Epidermal melanocyte (primary cell): ENCODE measurements around the gene SBF1.

Source experiments
- DNase-seq: peaks from one replicate; pipeline ENCODE4 v3.0.0; 2011; ENCODE audit warnings: low spot score; ENCODE audit not compliant: insufficient read length

Gene SBF1

DNA sequence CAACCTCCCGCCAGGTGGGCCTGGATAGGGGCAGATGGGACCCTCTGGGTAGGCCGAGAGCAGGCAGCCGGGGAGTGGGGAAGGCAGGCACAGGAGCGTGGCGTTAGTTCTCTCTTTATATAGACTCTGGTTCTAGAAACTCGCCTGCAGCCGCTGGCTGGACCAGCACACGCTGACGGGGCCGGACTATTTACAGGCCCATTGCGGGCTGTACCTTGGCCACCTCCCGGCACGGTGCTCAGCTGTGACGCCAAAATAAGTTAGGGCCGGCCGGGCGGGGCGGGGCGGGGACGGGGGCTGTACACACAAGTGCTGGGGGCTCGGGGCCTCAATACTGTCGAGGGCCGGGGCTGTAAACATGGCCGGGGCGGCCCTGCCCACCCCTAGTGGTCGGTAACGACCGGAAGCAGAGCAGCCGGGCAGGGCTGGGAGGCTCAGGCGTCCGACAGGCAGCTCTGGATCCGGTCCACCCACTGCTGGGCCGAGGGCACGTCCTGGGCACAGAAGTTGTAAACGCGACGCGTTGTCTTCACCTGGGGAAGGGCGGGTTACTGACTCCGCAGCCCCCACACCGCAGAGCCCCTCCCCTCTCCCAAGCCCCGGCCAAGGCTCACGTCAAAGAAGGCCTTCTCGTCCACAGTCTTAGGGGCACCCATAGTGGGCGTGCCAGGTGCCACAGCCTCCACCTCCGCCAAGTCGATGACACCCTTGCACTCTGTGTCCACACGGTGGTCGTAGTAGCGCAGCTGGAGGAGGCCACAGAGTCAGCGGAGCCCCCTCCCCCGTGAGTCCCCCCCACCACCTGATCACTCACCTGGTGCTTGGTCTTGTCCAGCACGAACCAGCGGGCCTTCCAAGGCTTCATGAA, 27.9 kb downstream of the SBF1 start:
- no peak for DNase-seq

DNA sequence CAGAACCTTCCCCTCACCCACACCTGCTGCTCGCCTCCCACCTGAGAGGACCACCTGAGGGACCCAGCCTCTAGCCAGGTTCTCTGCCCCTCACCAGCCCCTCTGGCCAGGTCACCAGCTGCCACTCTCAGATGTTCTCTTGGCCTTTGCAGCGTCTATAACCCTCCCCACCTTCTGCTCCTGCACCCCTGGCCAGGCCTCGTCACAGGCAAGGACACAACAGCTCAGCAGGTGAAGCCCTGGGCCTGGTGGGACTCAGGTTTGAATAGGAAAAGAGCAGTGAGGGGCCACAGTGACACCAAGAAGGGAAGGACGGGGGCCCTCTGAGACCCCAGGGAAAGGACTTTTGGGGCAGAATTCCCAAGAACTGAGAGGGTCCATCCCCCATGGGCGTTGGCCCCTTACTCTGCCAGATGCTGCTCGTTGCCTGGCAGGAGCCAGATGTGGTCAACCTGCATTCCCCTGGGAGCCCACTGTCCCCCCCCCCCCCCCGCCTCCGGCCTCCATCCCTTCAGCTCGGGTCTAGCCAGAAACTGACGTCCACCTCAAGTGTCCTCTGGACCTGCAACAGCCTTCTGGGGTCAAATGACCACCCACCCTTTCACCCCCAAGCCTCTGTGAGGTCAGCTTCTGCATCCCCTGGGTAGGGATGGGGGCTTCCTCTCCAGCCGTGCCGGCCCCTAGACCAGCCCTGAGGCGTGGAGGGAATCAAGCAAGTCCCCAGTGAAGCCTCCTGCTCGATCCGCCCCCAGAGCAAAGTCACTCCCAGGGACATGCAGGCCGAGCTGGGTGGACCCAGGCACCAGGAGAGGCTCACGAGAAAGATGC, 28.7 kb downstream of the SBF1 start:
- DNase-seq, result no peak

DNA sequence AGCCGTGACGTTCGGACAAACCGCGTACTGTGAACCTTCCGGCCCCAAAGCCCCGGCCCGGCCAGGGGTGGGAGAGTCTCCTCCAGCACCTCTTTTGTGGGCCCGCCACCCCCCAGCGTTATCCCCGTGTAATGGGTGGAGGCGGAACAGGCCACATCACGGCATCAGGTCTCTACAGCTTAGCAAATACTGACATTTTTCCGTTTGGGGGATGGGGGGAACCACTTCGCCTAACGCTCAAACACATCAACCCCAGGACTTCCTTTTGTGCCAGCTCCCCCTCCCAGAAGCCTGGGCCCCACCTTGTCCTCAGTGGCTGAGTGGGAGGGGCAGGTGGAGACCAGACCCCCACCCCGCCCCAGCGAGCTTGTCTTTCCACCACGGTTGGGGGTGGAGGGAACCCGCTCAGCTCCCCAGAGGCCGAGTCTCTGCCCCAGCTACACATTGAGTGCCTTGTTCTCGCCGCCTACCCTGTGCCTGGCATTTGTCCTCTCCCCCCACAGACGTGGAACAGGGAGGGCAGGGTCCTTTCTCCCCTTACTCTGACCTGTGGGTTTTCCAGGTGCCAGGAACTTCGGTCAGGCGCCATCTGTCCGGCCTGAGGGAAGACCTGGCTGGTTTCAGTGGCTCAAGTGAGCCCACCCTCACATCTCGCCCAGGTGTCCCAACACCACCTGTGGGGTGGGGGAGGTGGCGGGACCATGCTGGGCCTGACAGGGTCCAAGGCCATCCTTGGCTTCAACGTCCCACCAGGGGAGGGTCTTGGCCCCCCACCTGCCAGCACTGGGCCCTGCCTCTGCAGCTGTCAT, 29.6 kb downstream of the SBF1 start:
- no peak for DNase-seq

DNA sequence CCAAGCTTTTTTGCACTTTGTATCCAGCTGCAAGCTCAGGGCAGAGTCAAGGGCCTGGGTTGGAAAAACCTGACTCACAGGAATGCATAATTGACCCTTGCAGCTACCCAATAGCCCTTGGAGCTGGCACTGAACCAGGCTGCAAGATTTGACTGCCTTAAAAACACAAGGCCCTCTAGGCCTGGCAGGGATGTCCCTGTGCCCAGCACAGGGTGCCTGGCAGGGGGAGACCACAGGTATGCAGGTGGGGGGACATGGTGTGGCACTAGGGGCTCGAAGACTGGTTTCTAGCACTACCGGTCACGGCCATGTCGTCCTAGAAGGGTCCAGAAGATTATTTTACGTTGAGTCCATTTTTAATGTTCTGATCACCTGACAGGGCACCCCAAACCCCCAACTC, 30.2 kb downstream of the SBF1 start:
- no peak for DNase-seq

DNA sequence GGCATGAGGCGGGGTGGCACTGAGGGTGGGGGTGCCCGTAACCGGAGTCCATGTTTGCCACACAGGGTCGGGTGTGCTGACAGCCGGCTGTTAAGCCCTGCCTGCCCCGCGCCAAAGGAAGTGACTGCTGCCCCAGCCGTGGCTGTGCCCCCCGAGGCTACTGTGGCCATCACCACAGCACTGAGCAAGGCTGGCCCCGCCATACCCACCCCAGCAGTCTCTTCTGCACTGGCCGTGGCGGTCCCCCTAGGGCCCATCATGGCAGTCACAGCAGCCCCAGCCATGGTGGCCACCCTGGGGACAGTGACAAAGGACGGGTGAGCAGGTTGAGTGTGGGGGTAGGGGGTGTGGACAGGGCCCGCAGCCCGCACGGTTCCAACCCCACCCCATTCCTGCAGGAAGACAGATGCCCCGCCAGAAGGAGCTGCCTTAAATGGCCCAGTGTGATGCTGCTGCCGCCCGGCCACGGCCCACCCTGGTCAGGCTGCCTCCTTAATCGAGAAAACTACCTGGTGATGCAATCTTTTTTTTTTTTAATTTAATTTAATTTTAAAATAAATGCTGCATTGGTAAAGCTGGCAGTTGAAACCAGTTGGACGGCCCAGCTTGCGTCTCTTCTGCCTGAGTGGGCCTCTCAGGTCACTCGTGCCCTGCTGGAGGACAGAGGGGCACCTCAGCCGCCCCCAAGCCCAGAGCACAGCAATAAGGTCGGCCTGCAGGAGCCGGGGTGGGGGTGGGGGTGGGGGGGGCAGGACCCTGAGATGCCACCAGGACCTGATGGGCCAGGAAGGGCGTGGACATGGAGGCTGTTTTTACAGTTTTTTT, 30.8 kb downstream of the SBF1 start:
- DNase-seq, result no peak

DNA sequence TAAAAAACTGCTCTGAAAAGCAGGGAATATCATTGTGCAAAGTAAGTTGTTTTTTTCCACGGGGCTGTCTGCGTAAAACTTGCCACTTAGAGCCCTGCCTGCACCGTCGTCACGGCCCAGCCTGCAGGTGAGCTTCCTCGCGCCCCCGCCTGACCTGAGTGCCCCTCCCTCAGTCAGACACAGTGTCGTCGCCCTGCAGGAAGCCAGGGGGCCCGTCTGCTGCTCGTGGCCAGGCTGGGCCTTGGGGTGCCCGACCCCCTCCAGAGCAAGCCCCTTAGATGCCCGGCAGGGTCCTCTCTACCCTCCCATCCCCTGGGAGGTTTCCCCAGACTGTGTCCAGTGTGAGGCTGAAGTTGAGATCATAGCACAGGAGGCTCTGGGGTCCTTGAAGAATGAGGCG, 31.6 kb downstream of the SBF1 start:
- DNase-seq, result no peak

DNA sequence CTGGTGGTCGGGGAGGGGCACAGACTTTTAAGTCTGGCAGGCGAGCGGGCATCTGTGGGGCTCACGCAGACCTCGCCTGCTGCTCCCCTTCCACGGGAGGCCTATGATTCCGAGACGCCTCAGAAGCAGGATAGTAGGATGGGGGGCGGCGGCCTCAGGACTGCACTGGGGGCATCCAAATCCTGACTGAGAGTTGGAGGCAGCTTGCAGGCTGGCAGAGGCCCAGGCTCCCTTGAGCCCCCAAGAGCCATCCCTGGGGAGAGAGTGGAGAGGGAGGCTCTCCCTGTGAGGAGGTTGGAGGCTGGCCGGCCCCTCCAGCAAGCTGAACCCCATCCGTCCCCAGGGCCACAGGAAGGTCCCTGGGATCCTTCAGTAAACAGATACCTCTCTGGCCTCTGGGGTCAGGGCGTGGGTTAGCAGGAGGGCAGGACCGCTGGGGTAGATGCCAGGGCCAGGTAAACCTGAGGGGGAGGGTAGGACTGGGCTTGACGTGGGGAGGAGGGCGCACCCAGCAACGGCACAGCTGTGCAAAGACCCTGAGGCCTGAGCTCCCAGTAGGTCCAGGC, 33.3 kb downstream of the SBF1 start:
- DNase-seq, result no peak

DNA sequence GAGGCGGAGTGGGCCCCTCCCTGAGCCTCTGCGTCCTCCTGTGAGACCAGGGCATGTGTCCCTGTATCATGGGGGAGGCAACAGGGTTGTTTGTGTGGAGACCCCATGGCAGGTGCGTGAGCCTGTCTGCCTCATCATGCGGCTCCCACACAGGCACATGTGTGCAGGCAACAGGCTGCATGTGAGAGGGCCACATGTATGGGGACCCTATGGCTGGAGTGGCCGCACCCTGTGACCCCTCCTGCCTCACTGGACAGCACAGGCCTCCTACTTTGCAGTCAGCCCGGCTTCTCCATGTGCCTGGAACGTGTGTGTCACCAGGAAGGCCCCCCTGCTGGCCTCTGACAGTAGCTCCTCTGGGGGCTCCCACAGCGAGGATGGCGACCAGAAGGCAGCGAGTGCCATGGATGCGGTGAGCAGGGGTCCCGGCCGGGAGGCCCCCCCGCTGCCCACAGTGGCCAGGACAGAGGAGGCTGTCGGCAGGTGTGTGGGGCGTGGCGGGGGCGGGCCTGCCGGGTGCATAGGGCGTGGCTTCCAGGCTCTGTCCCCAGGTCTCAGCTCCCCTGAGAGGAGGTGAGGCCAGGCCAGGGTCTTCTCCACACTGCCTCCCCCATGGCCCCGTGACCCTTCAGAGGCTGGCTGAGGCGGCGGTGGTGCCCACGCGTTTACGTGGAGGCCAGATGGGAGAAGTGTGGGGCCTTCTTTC, 34.1 kb downstream of the SBF1 start:
- no peak for DNase-seq

DNA sequence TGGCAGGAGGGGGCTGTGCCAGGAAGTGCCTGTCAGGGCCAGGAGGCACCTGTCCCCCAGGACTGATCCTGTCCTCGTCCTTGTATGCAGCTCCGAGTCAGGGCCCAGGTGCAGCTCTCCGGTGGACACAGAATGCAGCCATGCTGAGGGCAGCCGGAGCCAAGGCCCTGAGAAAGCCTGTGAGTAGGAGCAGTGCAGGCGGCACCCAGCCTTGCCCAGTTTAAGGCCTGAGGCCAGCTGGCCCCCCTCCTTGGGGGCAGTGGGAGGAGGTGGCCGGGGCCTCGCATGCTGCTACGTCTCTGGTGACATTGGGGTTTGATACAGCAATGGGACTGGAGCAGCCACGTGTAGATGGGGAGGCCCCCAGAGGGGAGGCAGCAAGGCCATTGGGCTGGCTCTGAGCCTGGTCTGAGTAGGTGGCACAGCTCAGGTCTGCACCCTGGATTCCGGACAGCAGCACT, 34.9 kb downstream of the SBF1 start:
- DNase-seq, result no peak

DNA sequence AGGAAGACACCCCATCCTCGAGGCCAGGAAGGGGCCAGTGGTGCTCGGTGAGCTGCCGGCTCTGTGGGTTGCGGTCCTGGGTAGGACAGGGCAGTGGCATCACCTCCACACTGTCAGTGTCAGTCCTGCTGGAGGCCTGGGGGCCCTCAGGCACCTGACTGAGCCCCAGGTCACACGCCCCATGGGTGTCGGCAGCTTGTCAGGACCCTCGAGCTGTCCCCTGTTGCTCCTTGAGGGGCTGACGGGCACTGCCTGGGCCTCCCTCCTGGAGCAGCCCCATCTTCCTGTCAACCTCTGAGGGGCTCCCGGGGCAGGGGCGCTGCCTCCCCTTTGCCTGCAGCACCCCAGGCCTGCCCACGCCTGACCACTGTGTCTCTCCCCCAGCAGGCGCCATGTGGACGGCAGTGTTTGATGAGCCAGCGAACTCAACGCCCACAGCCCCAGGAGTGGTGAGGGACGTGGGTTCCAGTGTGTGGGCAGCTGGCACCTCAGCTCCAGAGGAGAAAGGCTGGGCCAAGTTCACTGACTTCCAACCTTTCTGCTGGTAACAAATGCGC, 35.4 kb downstream of the SBF1 start:
- no peak for DNase-seq

DNA sequence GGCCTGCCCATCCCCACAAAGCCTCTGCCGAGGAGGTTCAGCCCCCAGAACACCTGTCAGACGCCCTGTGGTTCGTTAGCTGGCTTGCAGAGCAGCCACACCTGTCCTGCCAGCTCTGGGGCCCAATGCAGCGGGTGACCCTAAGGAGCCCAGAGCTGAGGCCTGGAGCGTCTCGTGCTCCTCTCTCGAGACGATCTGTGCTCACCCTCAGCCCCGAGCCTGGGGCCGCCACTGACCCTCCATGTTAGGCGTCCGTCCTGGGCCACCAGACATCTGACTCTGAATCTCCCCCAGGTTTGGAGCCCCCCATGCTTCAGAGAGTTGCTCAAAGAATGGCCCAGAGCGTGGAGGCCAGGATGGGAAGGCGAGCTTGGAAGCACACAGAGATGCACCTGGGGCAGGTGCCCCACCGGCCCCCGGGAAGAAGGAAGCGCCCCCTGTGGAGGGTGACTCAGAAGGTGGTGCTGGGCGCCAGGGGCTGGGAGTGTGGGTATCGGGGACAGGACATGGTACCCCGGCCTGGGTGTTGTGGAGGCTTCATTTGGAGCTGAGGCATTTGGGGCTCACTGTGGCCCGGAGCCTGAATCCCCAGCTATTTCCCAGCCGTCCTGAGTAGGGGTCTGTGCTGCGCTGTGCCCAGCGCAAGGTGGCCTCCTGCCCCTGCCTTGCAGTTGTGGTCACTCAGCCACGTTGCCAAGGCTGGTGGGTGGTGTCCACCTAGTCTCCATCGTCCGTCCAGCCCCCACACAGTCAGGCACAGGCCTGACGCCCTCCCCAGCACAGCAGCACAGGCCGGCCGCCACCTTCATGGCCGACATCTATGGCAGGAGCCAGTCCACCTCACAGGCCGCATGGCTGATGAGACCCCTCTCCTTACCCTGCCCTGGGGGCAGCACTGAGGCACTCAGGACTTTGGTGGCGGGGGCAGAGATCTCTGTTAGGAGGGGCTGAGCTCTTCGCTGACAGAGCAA, 36.2 kb downstream of the SBF1 start:
- DNase-seq, result no peak

DNA sequence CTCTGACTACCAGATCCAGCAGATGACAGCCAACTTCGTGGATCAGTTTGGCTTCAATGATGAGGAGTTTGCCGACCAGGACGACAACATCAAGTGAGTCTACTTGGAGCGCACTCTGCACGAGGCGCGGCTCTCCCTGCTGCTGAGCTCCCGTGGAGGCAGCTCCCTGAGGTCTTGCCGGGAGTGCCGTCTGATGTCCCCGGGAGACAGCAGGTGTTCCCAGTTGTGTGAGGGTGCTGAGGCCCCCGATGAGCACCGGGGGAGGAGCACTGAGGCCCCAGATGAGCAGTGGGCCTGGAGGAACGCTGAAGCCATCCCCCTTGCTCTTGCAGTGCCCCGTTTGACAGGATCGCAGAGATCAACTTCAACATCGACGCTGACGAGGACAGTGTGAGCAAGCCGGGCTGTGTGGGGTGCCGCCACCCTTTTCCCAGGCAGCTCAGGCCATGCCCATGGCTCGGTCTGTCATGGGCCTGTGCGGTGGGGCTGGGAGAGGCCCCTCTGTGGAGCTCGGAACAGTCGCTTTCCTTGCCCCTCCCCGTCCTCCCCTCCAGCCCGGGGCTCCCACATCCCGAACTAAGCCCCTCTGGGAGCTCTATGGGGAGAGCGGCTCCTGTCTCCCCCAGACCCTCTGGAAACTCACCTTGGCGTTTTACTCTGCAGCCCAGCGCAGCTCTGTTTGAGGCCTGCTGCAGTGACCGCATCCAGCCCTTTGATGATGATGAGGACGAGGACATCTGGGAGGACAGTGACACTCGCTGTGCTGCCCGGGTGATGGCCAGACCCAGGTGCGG, 37.1 kb downstream of the SBF1 start:
- DNase-seq, result no peak

DNA sequence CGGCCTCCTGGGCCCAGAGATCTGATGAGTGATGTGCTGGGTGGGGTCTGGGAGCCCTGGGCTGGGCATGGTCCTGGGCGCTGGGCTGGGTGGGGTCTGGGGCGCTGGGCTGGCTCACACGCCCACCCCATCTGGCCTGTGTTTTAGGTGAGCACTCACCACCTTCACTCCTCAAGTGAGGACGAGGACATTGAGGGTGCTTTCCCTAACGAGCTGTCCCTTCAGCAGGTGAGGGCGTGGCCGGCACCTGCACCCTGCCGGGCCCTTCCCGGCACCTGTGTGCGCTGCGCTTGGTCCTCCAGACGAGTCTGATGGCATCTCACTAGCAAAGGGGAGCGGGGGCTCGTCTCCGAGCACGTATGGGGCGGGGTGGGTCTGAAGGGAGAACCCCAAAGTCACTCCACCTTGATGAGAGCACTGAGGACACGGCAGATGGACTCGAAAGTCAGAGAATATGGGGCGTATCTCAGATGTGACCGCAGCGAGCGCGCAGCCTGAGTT, 37.9 kb downstream of the SBF1 start:
- DNase-seq, result no peak

DNA sequence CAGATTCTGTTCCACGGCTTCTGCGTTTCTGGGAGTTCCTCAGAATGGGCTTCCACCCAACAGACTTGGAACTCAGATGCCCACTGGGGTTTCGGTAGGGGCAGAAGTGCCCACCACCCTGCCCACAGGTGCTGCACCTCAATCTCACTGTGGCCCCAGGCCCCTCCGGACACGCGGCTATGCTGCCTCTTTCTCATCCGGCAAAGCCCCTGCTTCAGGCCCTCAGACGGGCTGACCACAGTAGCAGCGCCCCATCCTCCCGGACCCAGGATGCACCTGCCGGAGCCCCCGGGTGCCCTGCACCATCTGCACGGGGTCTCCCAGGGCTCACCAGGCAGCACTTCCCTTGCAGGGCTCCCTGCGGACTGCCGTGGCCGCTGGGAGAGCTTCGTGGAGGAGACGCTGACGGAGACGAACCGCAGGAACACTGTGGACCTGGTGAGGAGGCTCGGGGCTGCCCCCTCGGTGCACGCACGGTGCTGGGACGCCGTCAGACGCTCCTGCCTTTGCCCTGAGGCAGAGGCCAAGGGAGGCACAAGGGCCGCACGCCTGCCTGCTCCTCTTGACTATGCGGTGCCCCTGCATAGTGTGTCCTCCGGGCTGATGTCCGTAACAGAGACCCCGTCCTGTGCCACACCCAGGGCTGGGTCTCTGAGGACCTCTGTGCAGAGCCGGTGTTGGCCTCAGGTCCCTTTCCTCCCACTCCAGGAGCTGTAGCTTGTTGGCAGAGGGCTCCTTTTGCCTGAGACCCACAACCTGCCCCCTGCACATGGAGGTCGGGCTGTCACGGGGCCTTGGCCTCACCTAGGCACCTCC, 38.6 kb downstream of the SBF1 start:
- DNase-seq, result no peak

DNA sequence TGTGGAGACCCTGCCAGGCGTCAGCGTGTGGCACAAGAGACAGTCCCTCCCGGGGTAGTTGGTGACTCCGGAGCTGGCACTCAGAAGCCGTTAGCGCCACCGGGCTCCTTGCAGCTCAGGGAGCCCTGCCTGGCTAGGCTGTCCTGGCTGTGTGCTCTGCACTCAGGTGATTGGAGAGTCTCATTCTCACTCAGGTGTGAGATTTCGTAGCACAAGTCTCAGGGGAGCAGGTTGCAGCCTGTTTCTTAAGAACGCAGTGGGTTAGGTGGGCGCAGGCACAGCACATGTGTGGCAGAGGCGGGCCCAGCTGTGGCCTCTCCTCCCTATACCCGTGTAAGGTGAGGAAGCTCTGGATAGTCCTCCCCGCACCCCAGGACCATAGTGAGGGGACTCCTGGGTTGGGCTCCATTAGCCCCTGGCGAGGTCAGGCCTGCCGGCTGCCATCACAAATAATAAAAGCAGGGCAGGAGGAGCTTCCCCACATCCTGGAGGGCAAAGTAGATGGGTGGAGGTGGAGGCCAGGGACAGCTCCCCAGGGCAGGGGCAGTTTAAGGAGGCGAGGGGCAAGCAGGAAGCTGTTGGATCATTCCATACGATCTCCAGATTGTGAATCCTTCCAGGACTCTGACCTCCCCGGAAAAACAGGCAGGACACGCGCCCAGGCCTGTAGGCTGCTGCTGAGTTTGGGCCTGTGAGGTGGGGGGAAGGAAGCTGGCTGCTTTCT, 39.4 kb downstream of the SBF1 start:
- DNase-seq, result no peak

DNA sequence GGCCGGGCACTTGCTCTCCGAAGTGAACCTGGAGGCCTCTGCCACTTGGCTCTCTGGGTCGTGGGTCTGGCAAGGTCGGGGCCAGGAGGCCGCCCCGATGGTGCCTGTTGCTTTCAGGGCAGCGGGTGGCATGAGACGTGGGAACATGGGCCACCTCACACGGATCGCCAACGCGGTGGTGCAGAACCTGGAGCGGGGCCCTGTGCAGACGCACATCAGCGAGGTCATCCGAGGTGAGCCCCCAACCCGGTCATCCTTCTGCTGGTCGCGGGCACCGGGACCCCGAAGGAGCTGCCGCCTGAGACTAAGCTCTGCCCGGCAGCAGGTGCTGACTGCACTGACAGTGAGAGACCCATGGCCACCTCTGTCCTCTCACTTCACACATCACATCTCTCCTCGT, 40.0 kb downstream of the SBF1 start:
- no peak for DNase-seq
